ENCODE data around the gene CCDC154. TPM values are rescaled to one million over a fixed set of nuclear protein-coding genes. Genes with fewer than 3 reads are reported as not detected.
A peak's percentile ranks its signal among the peaks of the same experiment; 100 is the strongest.

The CCDC154 gene
- polyA plus RNA-seq (2013) = 1.9 TPM

GRCh38 chr16:1443980-1444729, at the start of gene CCDC154:
Gene CCDC154, minus strand, starts transcription at chr16:1444556. Its CDS starts 234 bp downstream, at chr16:1444322.
- no peak within 1 kb of the TSS for H3K4me3 ChIP-seq (ENCODE audit: control insufficient read depth in 1 of 7, extremely low read depth in 1 of 7, insufficient read depth in 4 of 7, low read depth in 2 of 7, low read length in 6 of 7)
- no peak for DNase-seq
- H3K36me3 ChIP-seq (ENCODE audit: control insufficient read depth in 4 of 4, insufficient read depth in 4 of 4, low read length in 3 of 4) = peaks cover 2 to 39% (median 28%) of the 10 kb centered on the region in 4 experiments
- H3K4me1 ChIP-seq (ENCODE audit: control extremely low read depth in 1 of 4, control insufficient read depth in 4 of 4, insufficient read depth in 4 of 4, low read length in 3 of 4) = no peaks in the 10 kb centered on the region
- ChIA-PET CTCF (interaction anchor here (1.0 kb wide), 1 partner anchor 16 kb away, joined by 4 read pairs; no protein-coding TSS in a partner anchor), POLR2A (no interaction called here)
- 92% methylated on average over 19 of the region's 27 CpGs for WGBS (ENCODE audit: insufficient coverage)
- no peaks in the 10 kb centered on the region for H3K27me3 ChIP-seq (replicated peaks in 2 of 5; ENCODE audit: control insufficient read depth in 4 of 5, insufficient read depth in 5 of 5, low read length in 4 of 5)
- H3K27ac ChIP-seq (ENCODE audit: insufficient read depth in 1 of 2, low read depth in 1 of 2, low read length in 2 of 2, poor library complexity in 1 of 2, severe bottlenecking in 2 of 2) = no peak within 1 kb of the TSS
- no peaks in the 10 kb centered on the region for H3K9me3 ChIP-seq (ENCODE audit: control extremely low read depth in 1 of 5, control insufficient read depth in 4 of 5, insufficient read depth in 2 of 5, low read depth in 1 of 5, low read length in 4 of 5)

- POLR2A ChIA-PET = no interaction called here
- Histone ChIP-seq H3K27me3 (replicated peaks in 2 of 5; ENCODE audit: control insufficient read depth in 4 of 5, insufficient read depth in 5 of 5, low read length in 4 of 5) (no peaks in the 10 kb centered on the region), H3K4me1 (ENCODE audit: control extremely low read depth in 1 of 4, control insufficient read depth in 4 of 4, insufficient read depth in 4 of 4, low read length in 3 of 4) (peaks cover 2 to 25% (median 21%) of the 10 kb centered on the region in 4 experiments), H3K36me3 (ENCODE audit: control insufficient read depth in 4 of 4, insufficient read depth in 4 of 4, low read length in 3 of 4) (peaks cover 0 to 47% (median 27%) of the 10 kb centered on the region in 4 experiments), H3K27ac (ENCODE audit: insufficient read depth in 1 of 2, low read depth in 1 of 2, low read length in 2 of 2, poor library complexity in 1 of 2, severe bottlenecking in 2 of 2) (peak overlapping the region; percentile 90 to 94), H3K9me3 (ENCODE audit: control extremely low read depth in 1 of 5, control insufficient read depth in 4 of 5, insufficient read depth in 2 of 5, low read depth in 1 of 5, low read length in 4 of 5) (no peaks in the 10 kb centered on the region), H3K4me3 (ENCODE audit: control insufficient read depth in 1 of 7, extremely low read depth in 1 of 7, insufficient read depth in 4 of 7, low read depth in 2 of 7, low read length in 6 of 7) (peak overlapping the region; percentile 57 to 87 (median 80))
- CTCF ChIA-PET = interaction anchor here (0.8 to 1.2 kb wide), 3 partner anchors 11 to 65 kb away, joined by 3 read pairs; no protein-coding TSS in a partner anchor
- peak in 2 of 3 donors; percentile 22 to 30 for DNase-seq
- 1% methylated on average over 24 of the region's 30 CpGs for WGBS (ENCODE audit: insufficient coverage)
These were observed 49.4 kb upstream of the CCDC154 start for GRCh38 chr16:1493746-1494094.

GRCh38 chr16:1492923-1493745, 48.8 kb upstream of the CCDC154 start, which contains the start of gene TELO2:
Gene TELO2, plus strand, starts transcription at chr16:1493360. Its CDS starts 922 bp downstream, at chr16:1494282.
- ChIA-PET CTCF (interaction anchor here (0.8 to 1.2 kb wide), 3 partner anchors 11 to 29 kb away, joined by 3 read pairs; no protein-coding TSS in a partner anchor), POLR2A (interaction anchor here (0.6 kb wide), 1 partner anchor 970 kb away, joined by 3 read pairs; no protein-coding TSS in a partner anchor)
- Histone ChIP-seq H3K27me3 (replicated peaks in 2 of 5; ENCODE audit: control insufficient read depth in 4 of 5, insufficient read depth in 5 of 5, low read length in 4 of 5) (no peaks in the 10 kb centered on the region), H3K27ac (ENCODE audit: insufficient read depth in 1 of 2, low read depth in 1 of 2, low read length in 2 of 2, poor library complexity in 1 of 2, severe bottlenecking in 2 of 2) (peak within 1 kb of the TSS; percentile 90 to 94), H3K4me1 (ENCODE audit: control extremely low read depth in 1 of 4, control insufficient read depth in 4 of 4, insufficient read depth in 4 of 4, low read length in 3 of 4) (peaks cover 2 to 29% (median 24%) of the 10 kb centered on the region in 4 experiments), H3K4me3 (ENCODE audit: control insufficient read depth in 1 of 7, extremely low read depth in 1 of 7, insufficient read depth in 4 of 7, low read depth in 2 of 7, low read length in 6 of 7) (peak within 1 kb of the TSS; percentile 57 to 87 (median 80)), H3K9me3 (ENCODE audit: control extremely low read depth in 1 of 5, control insufficient read depth in 4 of 5, insufficient read depth in 2 of 5, low read depth in 1 of 5, low read length in 4 of 5) (no peaks in the 10 kb centered on the region), H3K36me3 (ENCODE audit: control insufficient read depth in 4 of 4, insufficient read depth in 4 of 4, low read length in 3 of 4) (peaks cover 0 to 41% (median 24%) of the 10 kb centered on the region in 4 experiments)
- under 1% methylated on average over 64 of the region's 89 CpGs for WGBS (ENCODE audit: insufficient coverage)
- peak; percentile 72 to 88 (median 83) for DNase-seq

GRCh38 chr16:1492082-1492922, 47.9 kb upstream of the CCDC154 start:
- no peak for DNase-seq
- CTCF ChIA-PET = interaction anchor here (0.8 kb wide), 1 partner anchor 16 kb away, joined by 3 read pairs; no protein-coding TSS in a partner anchor
- POLR2A ChIA-PET = no interaction called here

GRCh38 chr16:1491327-1491726, 47.0 kb upstream of the CCDC154 start:
- no peak for DNase-seq
- ChIA-PET CTCF (no interaction called here), POLR2A (no interaction called here)
- H3K9me3 ChIP-seq (ENCODE audit: control extremely low read depth in 1 of 5, control insufficient read depth in 4 of 5, insufficient read depth in 2 of 5, low read depth in 1 of 5, low read length in 4 of 5) = no peaks in the 10 kb centered on the region
- peaks cover 2 to 29% (median 24%) of the 10 kb centered on the region in 4 experiments for H3K4me1 ChIP-seq (ENCODE audit: control extremely low read depth in 1 of 4, control insufficient read depth in 4 of 4, insufficient read depth in 4 of 4, low read length in 3 of 4)
- 96% methylated on average over 12 of the region's 12 CpGs for WGBS (ENCODE audit: insufficient coverage)
- no peak overlapping the region for H3K27ac ChIP-seq (ENCODE audit: insufficient read depth in 1 of 2, low read depth in 1 of 2, low read length in 2 of 2, poor library complexity in 1 of 2, severe bottlenecking in 2 of 2)
- peaks cover 0 to 23% (median 12%) of the 10 kb centered on the region in 4 experiments for H3K36me3 ChIP-seq (ENCODE audit: control insufficient read depth in 4 of 4, insufficient read depth in 4 of 4, low read length in 3 of 4)
- H3K4me3 ChIP-seq (ENCODE audit: control insufficient read depth in 1 of 7, extremely low read depth in 1 of 7, insufficient read depth in 4 of 7, low read depth in 2 of 7, low read length in 6 of 7) = no peak overlapping the region
- H3K27me3 ChIP-seq (replicated peaks in 2 of 5; ENCODE audit: control insufficient read depth in 4 of 5, insufficient read depth in 5 of 5, low read length in 4 of 5) = no peaks in the 10 kb centered on the region

More at GRCh38 chr16:1492082-1492922, 47.9 kb upstream of the CCDC154 start:
- WGBS (ENCODE audit: insufficient coverage) = 89% methylated on average over 19 of the region's 23 CpGs
- H3K36me3 ChIP-seq (ENCODE audit: control insufficient read depth in 4 of 4, insufficient read depth in 4 of 4, low read length in 3 of 4) = peaks cover 0 to 33% (median 21%) of the 10 kb centered on the region in 4 experiments
- peaks cover 2 to 29% (median 24%) of the 10 kb centered on the region in 4 experiments for H3K4me1 ChIP-seq (ENCODE audit: control extremely low read depth in 1 of 4, control insufficient read depth in 4 of 4, insufficient read depth in 4 of 4, low read length in 3 of 4)
- H3K27ac ChIP-seq (ENCODE audit: insufficient read depth in 1 of 2, low read depth in 1 of 2, low read length in 2 of 2, poor library complexity in 1 of 2, severe bottlenecking in 2 of 2) = peak overlapping the region in 1 of 2 experiments; percentile 94
- peak overlapping the region in 5 of 7 experiments; percentile 28 to 82 (median 80) for H3K4me3 ChIP-seq (ENCODE audit: control insufficient read depth in 1 of 7, extremely low read depth in 1 of 7, insufficient read depth in 4 of 7, low read depth in 2 of 7, low read length in 6 of 7)
- no peaks in the 10 kb centered on the region for H3K9me3 ChIP-seq (ENCODE audit: control extremely low read depth in 1 of 5, control insufficient read depth in 4 of 5, insufficient read depth in 2 of 5, low read depth in 1 of 5, low read length in 4 of 5)
- H3K27me3 ChIP-seq (replicated peaks in 2 of 5; ENCODE audit: control insufficient read depth in 4 of 5, insufficient read depth in 5 of 5, low read length in 4 of 5) = no peaks in the 10 kb centered on the region

GRCh38 chr16:1489077-1489476, 44.7 kb upstream of the CCDC154 start:
- CTCF ChIA-PET = no interaction called here

More at GRCh38 chr16:1489077-1489476, 44.7 kb upstream of the CCDC154 start:
- no peak overlapping the region for H3K27ac ChIP-seq (ENCODE audit: insufficient read depth in 1 of 2, low read depth in 1 of 2, low read length in 2 of 2, poor library complexity in 1 of 2, severe bottlenecking in 2 of 2)
- WGBS (ENCODE audit: insufficient coverage) = 96% methylated on average over 7 of the region's 12 CpGs
- no peaks in the 10 kb centered on the region for H3K27me3 ChIP-seq (replicated peaks in 2 of 5; ENCODE audit: control insufficient read depth in 4 of 5, insufficient read depth in 5 of 5, low read length in 4 of 5)
- POLR2A ChIA-PET = no interaction called here
- H3K4me3 ChIP-seq (ENCODE audit: control insufficient read depth in 1 of 7, extremely low read depth in 1 of 7, insufficient read depth in 4 of 7, low read depth in 2 of 7, low read length in 6 of 7) = no peak overlapping the region
- no peak for DNase-seq
- peaks cover 0 to under 1% (median 0%) of the 10 kb centered on the region in 4 experiments for H3K36me3 ChIP-seq (ENCODE audit: control insufficient read depth in 4 of 4, insufficient read depth in 4 of 4, low read length in 3 of 4)
- H3K4me1 ChIP-seq (ENCODE audit: control extremely low read depth in 1 of 4, control insufficient read depth in 4 of 4, insufficient read depth in 4 of 4, low read length in 3 of 4) = peaks cover 2 to 20% (median 16%) of the 10 kb centered on the region in 4 experiments
- no peaks in the 10 kb centered on the region for H3K9me3 ChIP-seq (ENCODE audit: control extremely low read depth in 1 of 5, control insufficient read depth in 4 of 5, insufficient read depth in 2 of 5, low read depth in 1 of 5, low read length in 4 of 5)
